ENCODE measurements around the gene BHLHE41. TPM values are rescaled to one million over a fixed set of nuclear protein-coding genes. Genes with fewer than 3 reads are reported as not detected.

The BHLHE41 gene
- total RNA-seq, 1 donor from 2014 or later = 2.9 TPM

DNA sequence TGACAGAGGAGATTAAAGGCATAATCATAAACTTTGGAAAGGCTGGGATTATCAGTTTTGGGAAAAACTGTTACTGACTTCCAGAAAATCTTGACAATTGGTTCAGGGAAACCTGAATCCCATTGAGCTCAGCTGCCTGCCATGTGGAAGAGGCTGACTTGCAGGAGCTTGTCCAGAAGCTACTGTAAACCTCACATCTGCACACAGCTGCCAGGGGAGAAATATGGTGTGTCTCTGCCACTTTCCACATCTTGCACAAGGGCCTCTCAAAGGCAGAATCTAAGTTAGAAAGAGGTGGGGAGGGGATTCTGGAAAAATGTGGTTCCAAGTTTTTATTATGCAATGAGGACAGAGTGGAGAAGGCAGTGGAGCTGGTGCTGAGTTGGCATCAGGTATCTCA is 8.7 kb upstream of the BHLHE41 start:
- Mint-ChIP-seq H3K36me3 (ENCODE audit: low read depth, unreplicated experiment) (no peaks in the 10 kb centered on the region), H3K27me3 (ENCODE audit: low read depth, unreplicated experiment) (peaks cover 58% of the 10 kb centered on the region), H3K9me3 (ENCODE audit: unreplicated experiment) (no peaks in the 10 kb centered on the region), H3K27ac (ENCODE audit: unreplicated experiment) (no peak overlapping the region), H3K4me1 (ENCODE audit: low read depth, unreplicated experiment) (no peaks in the 10 kb centered on the region), H3K4me3 (ENCODE audit: unreplicated experiment) (no peak overlapping the region)
- H3K9me3 ChIP-seq (ENCODE audit: insufficient read depth, low read depth, low read length) = no peaks in the 10 kb centered on the region
- DNase-seq (ENCODE audit: low read depth) (no peak), FAIRE-seq (no peak)
- no peak overlapping the region for H3K4me3 ChIP-seq (ENCODE audit: insufficient read depth, low read depth, low read length)
- H3K36me3 ChIP-seq (ENCODE audit: insufficient read depth, low read length) = no peaks in the 10 kb centered on the region
- no peaks in the 10 kb centered on the region for H3K79me2 ChIP-seq (ENCODE audit: insufficient read depth, low read length)
- TF ChIP-seq, protein P1, sequence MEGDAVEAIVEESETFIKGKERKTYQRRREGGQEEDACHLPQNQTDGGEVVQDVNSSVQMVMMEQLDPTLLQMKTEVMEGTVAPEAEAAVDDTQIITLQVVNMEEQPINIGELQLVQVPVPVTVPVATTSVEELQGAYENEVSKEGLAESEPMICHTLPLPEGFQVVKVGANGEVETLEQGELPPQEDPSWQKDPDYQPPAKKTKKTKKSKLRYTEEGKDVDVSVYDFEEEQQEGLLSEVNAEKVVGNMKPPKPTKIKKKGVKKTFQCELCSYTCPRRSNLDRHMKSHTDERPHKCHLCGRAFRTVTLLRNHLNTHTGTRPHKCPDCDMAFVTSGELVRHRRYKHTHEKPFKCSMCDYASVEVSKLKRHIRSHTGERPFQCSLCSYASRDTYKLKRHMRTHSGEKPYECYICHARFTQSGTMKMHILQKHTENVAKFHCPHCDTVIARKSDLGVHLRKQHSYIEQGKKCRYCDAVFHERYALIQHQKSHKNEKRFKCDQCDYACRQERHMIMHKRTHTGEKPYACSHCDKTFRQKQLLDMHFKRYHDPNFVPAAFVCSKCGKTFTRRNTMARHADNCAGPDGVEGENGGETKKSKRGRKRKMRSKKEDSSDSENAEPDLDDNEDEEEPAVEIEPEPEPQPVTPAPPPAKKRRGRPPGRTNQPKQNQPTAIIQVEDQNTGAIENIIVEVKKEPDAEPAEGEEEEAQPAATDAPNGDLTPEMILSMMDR (IDR thresholded peaks at IDR 0.05; ENCODE audit: insufficient read depth, low read depth, low read length) = no peak
- TF ChIP-seq EZH2 (IDR thresholded peaks at IDR 0.05; ENCODE audit: insufficient read depth, low read length) = no peak
- peaks cover 12% of the 10 kb centered on the region for H3K4me1 ChIP-seq (ENCODE audit: insufficient read depth, low read length)
- no peak overlapping the region for H3K9ac ChIP-seq (ENCODE audit: low read length)
- H2AFZ ChIP-seq (ENCODE audit: low read depth, low read length) = no peak overlapping the region
- no peak overlapping the region for H3K4me2 ChIP-seq (ENCODE audit: low read length)
- no peak overlapping the region for H3K27ac ChIP-seq (ENCODE audit: low read depth, low read length)
- H3K27me3 ChIP-seq (ENCODE audit: insufficient read depth, low read length) = no peaks in the 10 kb centered on the region
- no peaks in the 10 kb centered on the region for H4K20me1 ChIP-seq (ENCODE audit: insufficient read depth, low read length)

DNA sequence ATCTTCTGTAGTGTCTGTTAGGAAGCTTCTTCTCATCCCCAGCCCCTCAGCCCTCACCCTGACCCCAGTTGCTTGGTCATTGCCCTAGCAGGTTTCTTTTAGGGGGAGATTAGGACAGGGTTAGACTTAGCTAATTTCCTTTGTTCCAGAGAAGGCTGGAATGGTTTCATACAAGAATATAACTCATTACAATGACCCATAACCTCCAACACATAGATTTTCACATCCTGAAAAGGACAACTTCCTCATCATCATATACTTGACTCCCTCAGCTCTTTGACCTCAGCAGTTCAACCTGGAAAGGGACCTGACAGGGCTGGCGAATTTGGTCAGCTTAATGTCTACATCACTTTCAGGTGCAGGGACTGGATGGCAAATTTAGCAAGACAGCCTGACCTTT is 8.0 kb upstream of the BHLHE41 start:
- H3K27me3 ChIP-seq (ENCODE audit: insufficient read depth, low read length) = no peaks in the 10 kb centered on the region
- no peaks in the 10 kb centered on the region for H3K79me2 ChIP-seq (ENCODE audit: insufficient read depth, low read length)
- no peaks in the 10 kb centered on the region for H4K20me1 ChIP-seq (ENCODE audit: insufficient read depth, low read length)
- H3K4me1 ChIP-seq (ENCODE audit: insufficient read depth, low read length) = peaks cover 12% of the 10 kb centered on the region
- H3K36me3 ChIP-seq (ENCODE audit: insufficient read depth, low read length) = no peaks in the 10 kb centered on the region
- H3K9me3 Mint-ChIP-seq (ENCODE audit: unreplicated experiment) = no peaks in the 10 kb centered on the region
- TF ChIP-seq, protein P1 (IDR thresholded peaks at IDR 0.05; ENCODE audit: insufficient read depth, low read depth, low read length) = no peak
- TF ChIP-seq EZH2 (IDR thresholded peaks at IDR 0.05; ENCODE audit: insufficient read depth, low read length) = no peak
- DNase-seq (ENCODE audit: low read depth) = no peak
- no peak for FAIRE-seq
- H3K4me3 Mint-ChIP-seq (ENCODE audit: unreplicated experiment) = no peak overlapping the region
- peaks cover 63% of the 10 kb centered on the region for H3K27me3 Mint-ChIP-seq (ENCODE audit: low read depth, unreplicated experiment)
- H3K4me2 ChIP-seq (ENCODE audit: low read length) = no peak overlapping the region
- no peak overlapping the region for H2AFZ ChIP-seq (ENCODE audit: low read depth, low read length)
- no peak overlapping the region for H3K4me3 ChIP-seq (ENCODE audit: insufficient read depth, low read depth, low read length)
- H3K9me3 ChIP-seq (ENCODE audit: insufficient read depth, low read depth, low read length) = no peaks in the 10 kb centered on the region
- peaks cover 2% of the 10 kb centered on the region for H3K4me1 Mint-ChIP-seq (ENCODE audit: low read depth, unreplicated experiment)
- H3K36me3 Mint-ChIP-seq (ENCODE audit: low read depth, unreplicated experiment) = no peaks in the 10 kb centered on the region
- H3K27ac Mint-ChIP-seq (ENCODE audit: unreplicated experiment) = no peak overlapping the region
- H3K9ac ChIP-seq (ENCODE audit: low read length) = no peak overlapping the region
- H3K27ac ChIP-seq (ENCODE audit: low read depth, low read length) = no peak overlapping the region

DNA sequence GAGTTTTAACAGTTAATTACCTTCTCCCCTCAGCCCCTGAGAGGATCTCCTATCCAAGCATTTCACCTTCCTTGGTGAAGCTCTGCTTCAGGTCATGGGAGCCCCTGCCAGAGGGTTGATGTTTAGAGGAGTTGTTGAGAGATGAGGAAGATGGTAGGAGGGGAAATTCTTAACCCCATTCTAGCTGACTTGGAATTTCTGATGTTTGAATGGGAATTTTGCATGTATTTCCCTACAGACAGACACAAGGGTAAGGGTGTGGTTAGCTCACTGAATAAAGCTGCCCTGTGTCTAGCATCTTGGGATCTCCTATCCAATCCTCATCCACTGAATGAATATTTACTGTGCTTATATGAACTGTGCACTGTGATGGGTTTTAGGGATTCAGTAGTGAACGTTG is 7.1 kb upstream of the BHLHE41 start:
- Histone ChIP-seq H3K4me1 (ENCODE audit: insufficient read depth, low read length) (peaks cover 14% of the 10 kb centered on the region), H3K79me2 (ENCODE audit: insufficient read depth, low read length) (no peaks in the 10 kb centered on the region), H3K9ac (ENCODE audit: low read length) (no peak overlapping the region), H3K27ac (ENCODE audit: low read depth, low read length) (no peak overlapping the region), H3K27me3 (ENCODE audit: insufficient read depth, low read length) (peaks cover 3% of the 10 kb centered on the region), H3K9me3 (ENCODE audit: insufficient read depth, low read depth, low read length) (no peaks in the 10 kb centered on the region), H3K36me3 (ENCODE audit: insufficient read depth, low read length) (no peaks in the 10 kb centered on the region), H4K20me1 (ENCODE audit: insufficient read depth, low read length) (no peaks in the 10 kb centered on the region), H3K4me3 (ENCODE audit: insufficient read depth, low read depth, low read length) (no peak overlapping the region), H2AFZ (ENCODE audit: low read depth, low read length) (no peak overlapping the region), H3K4me2 (ENCODE audit: low read length) (no peak overlapping the region)
- TF ChIP-seq EZH2 (IDR thresholded peaks at IDR 0.05; ENCODE audit: insufficient read depth, low read length) = no peak
- TF ChIP-seq, protein P1 (IDR thresholded peaks at IDR 0.05; ENCODE audit: insufficient read depth, low read depth, low read length) = no peak
- H3K27ac Mint-ChIP-seq (ENCODE audit: unreplicated experiment) = no peak overlapping the region
- peaks cover 6% of the 10 kb centered on the region for H3K4me1 Mint-ChIP-seq (ENCODE audit: low read depth, unreplicated experiment)
- DNase-seq (ENCODE audit: low read depth) (no peak), FAIRE-seq (no peak)
- no peaks in the 10 kb centered on the region for H3K36me3 Mint-ChIP-seq (ENCODE audit: low read depth, unreplicated experiment)
- H3K27me3 Mint-ChIP-seq (ENCODE audit: low read depth, unreplicated experiment) = peaks cover 72% of the 10 kb centered on the region
- no peak overlapping the region for H3K4me3 Mint-ChIP-seq (ENCODE audit: unreplicated experiment)
- H3K9me3 Mint-ChIP-seq (ENCODE audit: unreplicated experiment) = no peaks in the 10 kb centered on the region

Measured in astrocyte (in vitro differentiated cells and primary cell).